A673 (cell line): ENCODE data around the gene NID1. TPM values are rescaled to one million over a fixed set of nuclear protein-coding genes. Genes with fewer than 3 reads are reported as not detected.

ENCODE experiments used
- BruUV-seq: library from RNA; stranded (reverse); fragments of 400-500 nt; replicated peaks from 2 replicates; lab custom pipeline; 2021; lab: Mats Ljungman, UMichigan
- CTCF ChIA-PET: fragments of 300-600 bp; sonication (Branson Sonifier 250); formaldehyde crosslinking; loops from one replicate; lab custom pipeline; 2022; ENCODE audit warnings: antibody characterized with exemption; lab: Charles Lee
- POLR2A ChIA-PET: fragments of 300-600 bp; sonication (Branson Sonifier 250); formaldehyde crosslinking; loops from one replicate; lab custom pipeline; 2022; ENCODE audit warnings: antibody characterized with exemption; ENCODE audit not compliant: low non-redundant PET; lab: Charles Lee
- DNase-seq: peaks from one replicate; pipeline ENCODE4 v3.0.0-alpha.2; 2015; ENCODE audit warnings: low spot score
- H3K27ac ChIP-seq: fragments of 200-600 bp; sonication (generic); 2 replicates; pipeline ENCODE4 v1.5.1; 2016; ENCODE audit warnings: mixed run types, low read depth, mild to moderate bottlenecking, mixed read lengths, antibody characterized with exemption, low read length; ENCODE audit not compliant: poor library complexity, severe bottlenecking
- H3K27me3 ChIP-seq: fragments of 200-600 bp; sonication (generic); replicated peaks from 2 replicates; pipeline ENCODE4 v1.6.1; 2017; ENCODE audit warnings: mixed run types, low read depth, mild to moderate bottlenecking, mixed read lengths, antibody characterized with exemption, low read length; ENCODE audit not compliant: insufficient read depth, poor library complexity
- H3K36me3 ChIP-seq: fragments of 200-600 bp; sonication (generic); 2 replicates; pipeline ENCODE4 v1.6.1; 2016; ENCODE audit warnings: mixed run types, mild to moderate bottlenecking, mixed read lengths, antibody characterized with exemption, low read length; ENCODE audit not compliant: insufficient read depth, poor library complexity, severe bottlenecking
- H3K4me1 ChIP-seq: fragments of 200-600 bp; sonication (generic); 2 replicates; pipeline ENCODE4 v1.6.1; 2017; ENCODE audit warnings: mixed run types, mild to moderate bottlenecking, mixed read lengths, antibody characterized with exemption, low read length; ENCODE audit not compliant: insufficient read depth, poor library complexity, severe bottlenecking
- H3K4me3 ChIP-seq: fragments of 200-600 bp; sonication (generic); 2 replicates; pipeline ENCODE4 v1.5.1; 2016; ENCODE audit warnings: low read depth, mixed run types, mild to moderate bottlenecking, mixed read lengths, low read length; ENCODE audit not compliant: poor library complexity, severe bottlenecking
- H3K9me3 ChIP-seq: fragments of 200-600 bp; sonication (generic); 2 replicates; pipeline ENCODE4 v1.6.1; 2016; ENCODE audit warnings: mixed run types, low read depth, mild to moderate bottlenecking, mixed read lengths, antibody characterized with exemption, low read length; ENCODE audit not compliant: poor library complexity, severe bottlenecking
- CTCF ChIP-seq: fragments of 300-800, 200-600 bp; sonication (generic); conservative IDR thresholded peaks from 2 replicates; pipeline ENCODE4 v1.5.1; 2017; ENCODE audit warnings: low read depth, mild to moderate bottlenecking, antibody characterized with exemption, low read length, moderate library complexity, mixed read lengths
- EZH2 ChIP-seq: fragments of 200-600 bp; sonication (generic); IDR thresholded peaks from 2 replicates; pipeline ENCODE4 v1.6.1; 2017; ENCODE audit warnings: borderline replicate concordance, low read depth, mild to moderate bottlenecking, mixed read lengths, antibody characterized with exemption, low read length; ENCODE audit not compliant: poor library complexity, severe bottlenecking
- intact Hi-C: fragments of 100-400 bp; cut with micrococcal nuclease; formaldehyde crosslinking; loops from one replicate; pipeline ENCODE4 v1.10.0; 2022; ENCODE audit not compliant: unreplicated experiment
- total RNA-seq: library from RNA; stranded (reverse); gene quantifications from 2 replicates; pipeline ENCODE4 v1.2.3, GENCODE V29; 2021

The NID1 gene
- total RNA-seq, 1 experiment from 2014 or later: 0.64 TPM

DNA sequence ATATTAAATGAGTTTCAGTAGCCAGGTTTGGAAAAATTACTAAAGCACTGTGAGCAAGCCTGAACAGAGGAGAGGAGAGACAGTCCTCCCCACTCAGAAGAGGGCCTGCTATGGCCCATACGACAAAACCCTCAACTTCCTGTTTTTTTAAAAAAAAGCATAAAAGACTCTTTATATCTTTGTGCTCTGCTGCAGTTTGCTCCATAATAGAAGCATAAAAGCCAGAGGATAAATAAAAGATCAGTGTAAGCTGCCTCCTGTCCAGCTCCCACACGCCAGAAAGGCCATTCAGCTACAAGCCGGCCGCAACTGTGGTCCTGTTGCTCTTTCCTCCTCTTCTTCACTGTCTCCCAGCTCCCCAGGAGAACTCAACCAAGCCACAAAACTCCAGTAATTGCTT is 37.8 kb downstream of the NID1 start:
- TF ChIP-seq EZH2: no peak
- no peak for TF ChIP-seq CTCF
- no TSS peak for BruUV-seq

GRCh38 chr1:236025836-236026235 is 39.1 kb downstream of the NID1 start:
- Histone ChIP-seq H3K9me3 (no peaks in the 10 kb centered on the region), H3K4me3 (no peak overlapping the region), H3K4me1 (no peaks in the 10 kb centered on the region), H3K36me3 (no peaks in the 10 kb centered on the region), H3K27ac (no peak overlapping the region), H3K27me3 (no peaks in the 10 kb centered on the region)
- POLR2A ChIA-PET: no interaction called here
- TF ChIP-seq EZH2: no peak
- TF ChIP-seq CTCF: no peak
- no TSS peak for BruUV-seq
- intact Hi-C loops: no loop called here
- DNase-seq: no peak
- CTCF ChIA-PET: no interaction called here

More for the DNA sequence above, 37.8 kb downstream of the NID1 start:
- ChIA-PET POLR2A (no interaction called here), CTCF (no interaction called here)
- intact Hi-C loops: no loop called here
- Histone ChIP-seq H3K4me3 (no peak overlapping the region), H3K27ac (no peak overlapping the region), H3K9me3 (no peaks in the 10 kb centered on the region), H3K36me3 (no peaks in the 10 kb centered on the region), H3K27me3 (no peaks in the 10 kb centered on the region), H3K4me1 (no peaks in the 10 kb centered on the region)
- no peak for DNase-seq

DNA sequence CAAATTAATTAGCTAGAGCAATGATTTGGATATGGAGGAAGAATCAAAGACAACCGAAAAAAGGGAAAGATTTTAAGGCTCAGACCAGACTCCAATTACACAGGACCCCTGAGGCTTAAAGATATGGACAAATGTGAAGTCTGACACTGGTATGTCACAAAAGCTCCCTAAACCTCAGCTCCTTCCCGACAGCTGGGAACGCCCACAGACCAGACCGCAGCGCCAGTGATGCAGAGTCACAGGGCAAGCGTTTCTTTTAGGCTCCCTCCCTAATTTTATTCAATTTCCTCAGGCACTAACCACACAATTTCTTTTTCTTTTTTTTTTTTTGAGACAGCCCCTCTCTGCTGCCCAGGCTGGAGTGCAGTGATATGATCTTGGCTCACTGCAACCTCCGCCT is 40.2 kb downstream of the NID1 start:
- no TSS peak for BruUV-seq
- CTCF ChIA-PET: no interaction called here
- no peaks in the 10 kb centered on the region for H3K9me3 ChIP-seq
- DNase-seq: no peak
- no peak overlapping the region for H3K27ac ChIP-seq
- intact Hi-C loops: no loop called here
- no peaks in the 10 kb centered on the region for H3K27me3 ChIP-seq
- H3K36me3 ChIP-seq: no peaks in the 10 kb centered on the region
- TF ChIP-seq EZH2: no peak
- TF ChIP-seq CTCF: no peak
- H3K4me3 ChIP-seq: no peak overlapping the region
- no peaks in the 10 kb centered on the region for H3K4me1 ChIP-seq
- POLR2A ChIA-PET: no interaction called here
